ENCODE measurements around the gene MDM2. TPM values are rescaled to one million over a fixed set of nuclear protein-coding genes. Genes with fewer than 3 reads are reported as not detected.
"Not testable (repeated sequence)": the region's sequence is repeated elsewhere in the genome, so short reads cannot be mapped to it uniquely, and the experiment has no call there.

Gene MDM2
- polyA plus RNA-seq, 3 donors, result 55.1 to 77.1 (median 72.0) TPM

DNA sequence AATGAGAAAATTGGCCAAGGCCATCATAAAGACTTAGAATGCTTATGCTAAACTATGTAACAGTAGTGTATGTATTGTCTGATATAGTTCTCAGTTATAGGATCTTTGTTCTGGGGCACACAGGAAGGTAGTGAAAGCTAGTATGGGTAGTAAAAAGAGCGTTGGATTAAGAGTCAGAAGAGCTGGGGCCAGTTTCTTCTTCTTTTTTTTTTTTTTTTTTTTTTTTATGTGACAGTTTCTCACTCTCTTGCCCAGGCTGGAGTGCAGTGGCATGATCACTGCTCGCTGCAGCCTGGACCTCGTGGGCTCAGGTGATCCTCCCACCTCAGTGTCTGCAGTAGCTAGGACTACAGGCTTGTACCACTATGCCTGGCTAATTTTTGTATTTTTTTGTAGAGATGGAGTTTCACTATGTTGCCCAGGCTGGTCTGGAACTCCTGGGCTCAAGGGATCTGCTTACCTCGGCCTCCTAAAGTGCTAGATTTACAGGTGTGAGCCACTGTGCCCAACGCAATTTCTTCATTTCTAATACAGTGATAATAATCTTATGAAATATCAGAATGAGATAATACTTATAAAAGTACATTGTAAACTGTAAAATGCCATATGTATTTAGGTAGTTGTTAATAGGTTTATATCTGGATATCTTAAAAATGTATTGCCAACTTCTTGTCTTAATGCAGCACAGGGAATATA is 7.4 kb downstream of the MDM2 start:
- no peak for DNase-seq (ENCODE audit: extremely low read depth in 1 of 11, low read depth in 9 of 11, low spot score in 4 of 11)

GRCh38 chr12:68815928-68816800 is 8.2 kb downstream of the MDM2 start:
- DNase-seq (ENCODE audit: extremely low read depth in 1 of 11, low read depth in 9 of 11, low spot score in 4 of 11), result no peak

DNA sequence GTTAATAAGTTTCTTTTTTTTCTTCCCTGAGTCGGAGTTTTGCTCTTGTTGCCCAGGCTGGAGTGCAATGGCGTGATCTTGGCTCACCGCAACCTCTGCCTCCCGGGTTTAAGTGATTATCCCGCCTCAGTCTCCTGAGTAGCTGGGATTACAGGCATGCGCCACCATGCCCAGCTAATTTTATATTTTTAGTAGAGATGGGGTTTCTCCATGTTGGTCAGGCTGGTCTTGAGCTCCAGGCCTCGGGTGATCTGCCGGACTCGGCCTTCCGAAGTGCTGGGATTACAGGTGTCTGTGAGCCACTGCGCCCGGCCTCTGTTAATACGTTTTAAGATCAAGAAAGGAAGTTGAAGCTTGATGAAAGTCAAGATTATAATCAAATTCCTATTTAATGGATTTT is 11.5 kb downstream of the MDM2 start:
- DNase-seq (ENCODE audit: extremely low read depth in 1 of 11, low read depth in 9 of 11, low spot score in 4 of 11), result not testable (repeated sequence)

DNA sequence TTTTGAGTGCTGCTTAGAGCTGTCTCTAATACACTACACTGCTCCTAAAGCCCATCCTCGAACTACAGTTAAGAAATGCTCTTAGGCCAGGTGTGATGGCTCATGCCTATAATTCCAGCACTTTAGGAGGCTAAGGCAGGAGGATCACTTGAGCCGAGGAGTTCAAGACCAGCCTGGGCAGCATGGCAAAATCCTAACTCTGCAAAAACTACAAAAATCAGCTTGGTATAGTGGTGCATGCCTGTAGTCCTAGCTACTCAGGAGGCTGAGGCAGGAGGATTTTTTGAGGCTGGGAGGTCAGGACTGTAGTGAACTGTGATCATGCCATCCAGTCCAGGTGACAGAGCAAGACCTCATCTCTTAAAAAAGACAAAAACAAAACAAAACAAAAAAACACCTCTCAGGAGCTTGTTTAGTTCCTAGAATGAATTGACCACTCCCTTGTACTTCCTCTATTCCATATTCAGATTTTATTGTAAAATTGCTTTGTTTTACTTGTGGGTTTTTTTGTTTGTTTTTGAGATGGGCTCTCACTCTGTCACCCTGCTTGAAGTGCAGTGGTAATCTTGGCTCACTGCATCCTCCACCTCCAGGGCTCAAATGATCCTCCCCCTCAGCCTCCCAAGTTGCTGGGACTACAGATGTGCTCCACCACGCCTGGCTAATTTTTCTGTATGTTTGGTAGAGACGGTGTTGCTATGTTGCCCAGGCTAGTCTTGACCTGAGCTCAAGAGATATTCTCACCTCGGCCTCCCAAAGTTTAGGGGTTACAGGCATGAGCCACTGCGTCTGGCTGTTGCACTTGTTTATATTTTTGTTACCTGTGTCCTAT is 13.6 kb downstream of the MDM2 start:
- no peak for DNase-seq (ENCODE audit: extremely low read depth in 1 of 11, low read depth in 9 of 11, low spot score in 4 of 11)

GRCh38 chr12:68823696-68824095 is 15.7 kb downstream of the MDM2 start:
- DNase-seq (ENCODE audit: extremely low read depth in 1 of 11, low read depth in 9 of 11, low spot score in 4 of 11), result no peak

- no peak for DNase-seq (ENCODE audit: extremely low read depth in 1 of 11, low read depth in 9 of 11, low spot score in 4 of 11)
Measured at GRCh38 chr12:68824131-68824530, 16.2 kb downstream of the MDM2 start.

- DNase-seq (ENCODE audit: extremely low read depth in 1 of 11, low read depth in 9 of 11, low spot score in 4 of 11), result no peak
Measured at GRCh38 chr12:68824597-68825250, 16.7 kb downstream of the MDM2 start.

GRCh38 chr12:68825569-68826217 is 17.7 kb downstream of the MDM2 start:
- no peak for DNase-seq (ENCODE audit: extremely low read depth in 1 of 11, low read depth in 9 of 11, low spot score in 4 of 11)

DNA sequence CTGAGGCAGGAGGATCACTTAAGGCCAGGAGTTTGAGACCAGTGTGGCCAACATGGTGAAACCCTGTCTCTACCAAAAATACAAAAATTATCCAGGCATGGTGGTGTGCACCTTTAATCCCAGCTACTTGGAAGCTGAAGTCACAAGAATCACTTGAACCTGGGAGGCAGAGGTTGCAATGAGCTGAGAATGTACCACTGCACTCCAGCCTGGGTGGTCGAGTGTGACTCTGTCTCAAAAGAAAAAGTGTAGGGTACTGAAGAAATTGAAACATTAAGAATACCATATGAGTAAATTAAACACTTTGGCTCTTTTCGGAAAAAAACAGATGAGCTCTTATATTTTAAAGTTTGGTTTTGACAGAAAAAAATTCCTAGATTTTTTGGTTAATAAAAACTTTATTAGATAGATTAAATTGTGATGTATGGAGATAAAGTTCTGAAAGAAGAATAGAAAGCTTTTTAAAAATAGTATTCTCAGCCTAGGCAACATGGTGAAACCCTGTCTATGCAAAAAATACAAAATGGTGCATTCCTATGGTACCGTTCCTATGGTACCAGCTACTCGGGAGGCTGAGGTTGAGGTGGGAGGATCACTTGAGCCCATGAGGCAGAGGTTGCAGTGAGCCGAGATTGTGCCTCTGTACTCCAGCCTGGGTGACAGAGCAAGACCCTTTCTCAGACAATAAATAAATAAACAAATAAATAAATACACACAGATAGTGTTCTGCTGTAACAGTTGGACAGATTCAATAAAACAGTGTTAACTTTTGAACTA is 20.1 kb downstream of the MDM2 start:
- DNase-seq (ENCODE audit: extremely low read depth in 1 of 11, low read depth in 9 of 11, low spot score in 4 of 11), result no peak

- DNase-seq (ENCODE audit: extremely low read depth in 1 of 11, low read depth in 9 of 11, low spot score in 4 of 11), result no peak
Measured at GRCh38 chr12:68828672-68829068, 20.7 kb downstream of the MDM2 start.

GRCh38 chr12:68831272-68831671 is 23.3 kb downstream of the MDM2 start:
- DNase-seq (ENCODE audit: extremely low read depth in 1 of 11, low read depth in 9 of 11, low spot score in 4 of 11), result no peak

GRCh38 chr12:68831751-68832503 is 23.9 kb downstream of the MDM2 start:
- DNase-seq (ENCODE audit: extremely low read depth in 1 of 11, low read depth in 9 of 11, low spot score in 4 of 11), result no peak

GRCh38 chr12:68832504-68832867 is 24.5 kb downstream of the MDM2 start:
- no peak for DNase-seq (ENCODE audit: extremely low read depth in 1 of 11, low read depth in 9 of 11, low spot score in 4 of 11)

- no peak for DNase-seq (ENCODE audit: extremely low read depth in 1 of 11, low read depth in 9 of 11, low spot score in 4 of 11)
Measured at GRCh38 chr12:68833508-68833907, 25.5 kb downstream of the MDM2 start.

DNA sequence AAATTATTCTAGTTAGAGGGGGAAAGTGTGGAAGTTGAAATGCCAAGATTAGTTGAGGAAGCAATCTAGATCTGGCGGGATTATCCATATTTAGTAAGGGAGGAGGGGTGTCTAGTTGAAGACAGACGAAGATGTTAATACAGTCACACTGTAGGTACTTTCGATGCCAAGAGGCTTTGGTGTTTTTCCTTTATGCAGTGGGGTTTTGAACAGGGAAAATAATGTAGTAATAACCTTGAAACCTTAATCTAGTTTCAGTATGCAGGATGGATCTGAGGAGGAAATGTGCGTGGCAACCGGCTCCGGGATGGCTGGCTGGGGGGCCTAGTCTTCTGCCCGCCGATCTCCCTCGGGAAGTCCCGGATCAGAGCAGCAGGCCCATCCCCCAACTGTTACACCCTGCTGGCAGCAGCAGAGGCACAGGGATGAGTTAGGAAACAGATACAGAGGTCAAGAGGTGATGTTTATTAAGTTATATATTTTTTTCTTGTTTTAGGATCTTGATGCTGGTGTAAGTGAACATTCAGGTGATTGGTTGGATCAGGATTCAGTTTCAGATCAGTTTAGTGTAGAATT is 27.4 kb downstream of the MDM2 start:
- no peak for DNase-seq (ENCODE audit: extremely low read depth in 1 of 11, low read depth in 9 of 11, low spot score in 4 of 11)

GRCh38 chr12:68837215-68837614 is 29.2 kb downstream of the MDM2 start:
- DNase-seq (ENCODE audit: extremely low read depth in 1 of 11, low read depth in 9 of 11, low spot score in 4 of 11), result no peak

Data from renal cortex interstitium (tissue), 11 donors.